Chondrocyte (in vitro differentiated cells): ENCODE data around the gene MATN3. TPM values are rescaled to one million over a fixed set of nuclear protein-coding genes. Genes with fewer than 3 reads are reported as not detected.

Source experiments
- DNase-seq: peaks from one replicate; pipeline ENCODE4 v3.0.0; 2021; ENCODE audit warnings: mixed read lengths, low spot score
- H3K27ac Mint-ChIP-seq: one replicate; pipeline ENCODE4 v1.8.0; 2021; ENCODE audit warnings: mild to moderate bottlenecking, moderate library complexity, mixed read lengths; ENCODE audit not compliant: unreplicated experiment
- H3K27me3 Mint-ChIP-seq: 2 replicates; pipeline ENCODE4 v1.8.0; 2021; ENCODE audit warnings: low read depth, mixed read lengths
- H3K36me3 Mint-ChIP-seq: 2 replicates; pipeline ENCODE4 v1.8.0; 2021; ENCODE audit warnings: low read depth, mixed read lengths
- H3K4me1 Mint-ChIP-seq: 2 replicates; pipeline ENCODE4 v1.8.0; 2021; ENCODE audit warnings: low read depth, mild to moderate bottlenecking, mixed read lengths
- H3K4me3 Mint-ChIP-seq: one replicate; pipeline ENCODE4 v1.8.0; 2021; ENCODE audit warnings: mild to moderate bottlenecking, moderate library complexity, mixed read lengths; ENCODE audit not compliant: unreplicated experiment
- H3K9me3 Mint-ChIP-seq: 2 replicates; pipeline ENCODE4 v1.8.0; 2021; ENCODE audit warnings: low read depth, mixed read lengths
- CTCF ChIP-seq: fragments of 200-600 bp; sonication (generic); IDR thresholded peaks from 2 replicates; pipeline ENCODE4 v1.5.0; 2021; ENCODE audit warnings: antibody characterized with exemption, mild to moderate bottlenecking, moderate library complexity
- total RNA-seq: library from RNA; stranded (reverse); gene quantifications from 3 replicates; pipeline ENCODE4 v1.2.1, GENCODE V29; 2021

The MATN3 gene
- total RNA-seq, 1 donor from 2014 or later: 17.0 TPM

DNA sequence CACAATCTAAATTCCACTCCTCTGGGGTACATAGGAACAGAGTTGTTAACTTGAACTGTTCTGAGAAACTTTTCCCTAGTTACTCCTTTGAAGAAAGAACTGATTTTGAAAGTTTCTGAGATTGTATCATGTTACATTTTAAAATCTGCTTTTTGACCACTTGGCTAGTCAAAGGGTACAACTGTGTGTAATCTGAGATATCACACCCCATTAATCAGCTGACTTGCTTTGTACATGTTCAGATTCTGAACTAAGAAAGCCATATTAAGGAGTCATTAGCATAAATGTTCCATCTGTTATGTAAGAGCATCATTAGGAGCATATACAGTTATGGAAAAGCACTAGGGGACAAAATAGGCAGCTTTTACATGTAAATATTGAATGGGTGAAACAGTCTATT, 18.7 kb downstream of the MATN3 start:
- no peak overlapping the region for H3K27ac Mint-ChIP-seq
- TF ChIP-seq CTCF: no peak
- H3K9me3 Mint-ChIP-seq: no peaks in the 10 kb centered on the region
- no peaks in the 10 kb centered on the region for H3K27me3 Mint-ChIP-seq
- no peak overlapping the region for H3K4me3 Mint-ChIP-seq
- H3K4me1 Mint-ChIP-seq: peaks cover 17% of the 10 kb centered on the region
- DNase-seq: no peak
- peaks cover 2% of the 10 kb centered on the region for H3K36me3 Mint-ChIP-seq

DNA sequence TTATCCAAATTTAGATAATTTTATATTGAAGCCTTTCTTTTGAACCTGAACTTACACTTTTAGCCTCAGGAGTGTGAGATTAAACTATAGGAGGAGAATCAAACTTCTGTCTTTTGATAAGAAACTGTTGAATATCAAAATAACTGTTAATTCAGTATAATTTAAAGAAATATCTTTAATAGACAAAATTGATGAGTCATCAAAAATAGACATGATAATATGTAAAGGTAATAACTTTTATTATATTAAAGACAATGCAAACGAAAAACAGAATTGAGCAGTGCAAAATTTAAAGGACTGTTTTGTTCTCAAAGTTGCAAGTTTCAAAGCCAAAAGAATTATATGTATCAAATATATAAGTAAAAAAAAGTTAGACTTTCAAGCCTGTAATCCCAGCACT, 20.6 kb downstream of the MATN3 start:
- Mint-ChIP-seq H3K27ac (no peak overlapping the region), H3K27me3 (no peaks in the 10 kb centered on the region), H3K4me1 (peaks cover 25% of the 10 kb centered on the region), H3K4me3 (no peak overlapping the region), H3K9me3 (no peaks in the 10 kb centered on the region), H3K36me3 (no peaks in the 10 kb centered on the region)
- TF ChIP-seq CTCF: no peak
- DNase-seq: no peak

- Mint-ChIP-seq H3K4me3 (peak overlapping the region; percentile 84), H3K9me3 (no peaks in the 10 kb centered on the region), H3K27me3 (no peaks in the 10 kb centered on the region), H3K27ac (peak overlapping the region; percentile 86), H3K4me1 (peaks cover 25% of the 10 kb centered on the region), H3K36me3 (peaks cover 3% of the 10 kb centered on the region)
- TF ChIP-seq CTCF: no peak
- no peak for DNase-seq
Observed at GRCh38 chr2:19990416-19990728, 22.1 kb downstream of the MATN3 start.

DNA sequence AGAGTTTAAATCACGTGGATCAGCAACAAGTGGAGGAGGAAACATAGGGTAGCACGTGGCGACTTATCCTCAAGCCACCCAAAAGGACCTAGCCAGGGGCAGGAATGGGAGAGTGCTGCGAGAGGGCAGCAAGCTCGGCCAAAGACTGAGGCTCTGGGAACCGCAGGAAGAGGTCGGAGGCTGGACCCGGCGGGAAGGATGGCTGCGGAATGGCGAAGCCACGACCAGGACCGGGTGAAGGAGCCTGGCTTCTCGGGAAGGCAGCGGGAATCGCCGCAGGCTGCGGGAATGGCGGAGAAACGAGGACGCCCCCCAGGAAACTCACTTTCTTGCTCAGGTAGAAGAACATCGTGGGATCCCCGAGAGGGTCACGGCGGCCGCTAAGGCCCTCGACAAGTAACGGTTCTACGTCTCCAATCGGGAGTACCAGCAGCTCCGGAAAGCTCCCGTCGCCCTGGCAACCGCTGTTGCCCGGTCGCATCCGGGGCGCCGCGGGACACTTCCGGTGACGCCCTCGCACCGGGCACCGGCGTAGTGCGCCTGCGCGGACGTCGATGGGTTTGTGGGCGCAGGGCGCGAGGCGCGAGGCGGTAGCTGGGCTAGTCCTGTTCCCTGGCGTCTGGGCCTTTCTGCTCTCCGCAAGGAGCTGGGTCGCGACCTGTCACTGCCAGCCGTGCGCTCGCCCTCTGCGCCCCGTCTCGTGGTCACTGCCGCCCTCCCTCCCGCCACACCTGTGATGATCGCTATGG, 22.6 kb downstream of the MATN3 start, which contains the start of gene WDR35:
Gene WDR35 (minus strand): TSS at position 439 of the 749 bp plus-strand sequence. CDS start 90 bp downstream, at position 349.
- Mint-ChIP-seq H3K9me3 (no peaks in the 10 kb centered on the region), H3K27ac (peak within 1 kb of the TSS; percentile 86), H3K4me1 (peaks cover 25% of the 10 kb centered on the region), H3K36me3 (peaks cover 3% of the 10 kb centered on the region), H3K4me3 (peak within 1 kb of the TSS; percentile 84), H3K27me3 (no peaks in the 10 kb centered on the region)
- DNase-seq: peak; percentile 95
- TF ChIP-seq CTCF: no peak

DNA sequence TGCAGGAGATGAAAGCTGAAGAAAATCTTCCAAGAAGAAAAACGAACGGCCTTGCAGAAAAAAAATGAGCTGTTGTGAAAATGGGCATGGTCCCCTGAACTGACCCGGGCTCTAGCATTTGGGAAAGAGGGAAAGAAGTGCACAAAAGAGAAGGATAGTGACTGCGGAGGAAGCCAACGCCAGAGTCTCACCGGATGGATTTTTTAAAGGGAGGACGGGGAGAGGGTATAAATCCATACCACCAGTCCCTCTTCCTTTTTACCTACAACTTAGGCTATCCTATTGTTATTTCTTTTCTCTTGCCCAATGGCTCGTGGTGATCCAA, 23.2 kb downstream of the MATN3 start:
- Mint-ChIP-seq H3K27ac (peak overlapping the region; percentile 86), H3K4me3 (peak overlapping the region; percentile 84), H3K9me3 (no peaks in the 10 kb centered on the region), H3K27me3 (no peaks in the 10 kb centered on the region), H3K36me3 (peaks cover 3% of the 10 kb centered on the region), H3K4me1 (peaks cover 25% of the 10 kb centered on the region)
- TF ChIP-seq CTCF: no peak
- DNase-seq: no peak
